22Rv1 (cell line): ENCODE measurements around the gene NPFF.

Experiments used
- ZFX ChIP-seq: fragments of 450-650 bp; IDR thresholded peaks from 2 replicates; pipeline ENCODE4 v1.6.1; 2017; ENCODE audit warnings: antibody characterized with exemption, borderline replicate concordance
- TF ChIP-seq, protein P1 (sequence below): fragments of 450-650 bp; IDR thresholded peaks from 2 replicates; pipeline ENCODE4 v1.5.1; 2017; ENCODE audit warnings: mild to moderate bottlenecking

DNA sequence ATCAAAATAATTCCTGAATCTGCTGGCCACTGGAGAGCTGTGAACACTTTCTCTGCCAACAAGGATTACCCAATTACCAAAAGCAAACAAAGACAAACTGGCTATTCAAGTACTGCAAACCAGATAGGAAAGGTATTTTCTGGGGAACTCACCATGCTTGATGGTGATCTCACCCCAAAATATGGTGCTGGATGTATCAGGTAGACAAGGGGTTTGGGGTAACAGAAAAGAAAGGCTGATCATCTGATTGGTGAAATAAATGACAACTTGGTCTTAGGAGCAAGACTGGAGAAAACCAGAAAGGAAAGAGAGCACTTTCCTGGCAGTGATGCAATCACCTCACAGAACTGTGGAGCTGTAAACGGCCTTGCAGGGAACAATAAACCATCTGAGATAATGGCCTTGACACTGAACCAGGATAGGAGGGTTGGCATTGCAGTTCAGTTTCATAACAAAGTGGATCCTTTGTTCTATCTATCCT lies 31.0 kb upstream of the NPFF start:
- no peak for TF ChIP-seq ZFX
- TF ChIP-seq, protein P1, sequence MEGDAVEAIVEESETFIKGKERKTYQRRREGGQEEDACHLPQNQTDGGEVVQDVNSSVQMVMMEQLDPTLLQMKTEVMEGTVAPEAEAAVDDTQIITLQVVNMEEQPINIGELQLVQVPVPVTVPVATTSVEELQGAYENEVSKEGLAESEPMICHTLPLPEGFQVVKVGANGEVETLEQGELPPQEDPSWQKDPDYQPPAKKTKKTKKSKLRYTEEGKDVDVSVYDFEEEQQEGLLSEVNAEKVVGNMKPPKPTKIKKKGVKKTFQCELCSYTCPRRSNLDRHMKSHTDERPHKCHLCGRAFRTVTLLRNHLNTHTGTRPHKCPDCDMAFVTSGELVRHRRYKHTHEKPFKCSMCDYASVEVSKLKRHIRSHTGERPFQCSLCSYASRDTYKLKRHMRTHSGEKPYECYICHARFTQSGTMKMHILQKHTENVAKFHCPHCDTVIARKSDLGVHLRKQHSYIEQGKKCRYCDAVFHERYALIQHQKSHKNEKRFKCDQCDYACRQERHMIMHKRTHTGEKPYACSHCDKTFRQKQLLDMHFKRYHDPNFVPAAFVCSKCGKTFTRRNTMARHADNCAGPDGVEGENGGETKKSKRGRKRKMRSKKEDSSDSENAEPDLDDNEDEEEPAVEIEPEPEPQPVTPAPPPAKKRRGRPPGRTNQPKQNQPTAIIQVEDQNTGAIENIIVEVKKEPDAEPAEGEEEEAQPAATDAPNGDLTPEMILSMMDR = no peak
